ENCODE results near the gene LIN7A.

- no peak for TF ChIP-seq CTCF (IDR thresholded peaks at IDR 0.05)
- TF ChIP-seq POLR2A (IDR thresholded peaks at IDR 0.05; ENCODE audit: low read depth) = no peak
- no peak for TF ChIP-seq EP300 (IDR thresholded peaks at IDR 0.05)
- TF ChIP-seq POLR2AphosphoS5 (IDR thresholded peaks at IDR 0.05) = no peak
Observed at GRCh38 chr12:80807640-80808288, 130.0 kb downstream of the LIN7A start.

All from esophagus muscularis mucosa (tissue), 4 donors.